ENCODE results near the gene DCHS2.

Gene DCHS2

DNA sequence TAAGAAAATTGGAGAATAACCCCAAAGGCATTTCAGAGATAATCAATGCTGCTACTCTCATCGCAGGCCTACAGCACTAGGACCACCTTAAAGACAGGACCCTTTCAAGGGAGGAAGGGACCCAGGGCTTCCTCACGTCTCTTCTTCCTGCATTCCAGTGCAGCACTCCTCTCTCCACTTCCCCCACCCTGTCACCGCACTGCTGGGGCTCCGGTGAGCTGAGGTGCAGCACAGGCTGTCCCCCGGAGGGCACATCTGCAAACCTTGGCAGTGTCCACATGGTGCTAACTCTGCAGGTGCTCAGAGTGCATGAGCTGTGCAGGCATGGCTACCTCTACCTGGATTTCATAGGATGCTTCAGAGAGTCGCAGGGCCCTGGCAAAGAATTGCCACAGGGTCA lies 305.6 kb downstream of the DCHS2 start:
- DNase-seq: no peak

DNA sequence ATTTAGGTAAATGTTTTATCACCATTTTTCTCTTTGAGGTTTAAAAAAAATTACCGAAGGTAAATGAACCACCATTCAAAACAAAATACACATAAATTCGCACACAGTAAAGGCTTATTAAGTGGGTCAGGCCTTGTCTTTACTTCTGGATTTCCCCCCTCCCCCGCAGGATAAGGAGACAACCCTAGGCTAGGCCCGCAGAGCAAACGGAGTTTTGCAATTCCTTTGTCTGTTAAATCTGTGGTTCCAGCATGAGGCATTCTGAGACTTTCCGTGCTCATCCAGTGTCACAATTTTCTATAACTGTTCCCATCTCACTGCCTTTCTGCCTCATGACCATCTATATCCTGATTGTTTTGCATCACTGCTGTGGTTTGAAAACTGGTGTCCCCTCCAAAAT lies 307.4 kb downstream of the DCHS2 start:
- DNase-seq: no peak

GRCh38 chr4:154183264-154183663 lies 308.3 kb downstream of the DCHS2 start:
- no peak for DNase-seq

Measured in stimulated activated naive CD4-positive, alpha-beta T cell treated with Interleukin-2 at 50 U/mL for 16 hours (primary cell).